ENCODE measurements around the gene GPRC5D. TPM values are rescaled to one million over a fixed set of nuclear protein-coding genes. Genes with fewer than 3 reads are reported as not detected.

Gene GPRC5D
- total RNA-seq, 1 donor from 2014 or later = not detected

- Mint-ChIP-seq H3K4me3 (no peak overlapping the region), H3K36me3 (peaks cover 57% of the 10 kb centered on the region), H3K4me1 (peaks cover 2% of the 10 kb centered on the region), H3K9me3 (peaks cover 18% of the 10 kb centered on the region), H3K27ac (no peak overlapping the region), H3K27me3 (ENCODE audit: low read depth) (no peaks in the 10 kb centered on the region)
- DNase-seq (ENCODE audit: low spot score in 2 of 2, unreplicated experiment in 2 of 2) = no peak
- no peak for TF ChIP-seq CTCF (IDR thresholded peaks at IDR 0.05; ENCODE audit: unreplicated experiment)
Measured at GRCh38 chr12:12974211-12974610, 22.2 kb upstream of the GPRC5D start.

- no peak for DNase-seq (ENCODE audit: low spot score in 2 of 2, unreplicated experiment in 2 of 2)
- peaks cover 18% of the 10 kb centered on the region for H3K9me3 Mint-ChIP-seq
- no peak overlapping the region for H3K4me3 Mint-ChIP-seq
- peaks cover 60% of the 10 kb centered on the region for H3K36me3 Mint-ChIP-seq
- H3K4me1 Mint-ChIP-seq = peaks cover 2% of the 10 kb centered on the region
- no peak overlapping the region for H3K27ac Mint-ChIP-seq
- no peak for TF ChIP-seq CTCF (IDR thresholded peaks at IDR 0.05; ENCODE audit: unreplicated experiment)
- no peaks in the 10 kb centered on the region for H3K27me3 Mint-ChIP-seq (ENCODE audit: low read depth)
Measured at GRCh38 chr12:12973019-12973418, 21.0 kb upstream of the GPRC5D start.

GRCh38 chr12:12965836-12966235 is 13.9 kb upstream of the GPRC5D start:
- H3K27ac Mint-ChIP-seq = no peak overlapping the region
- H3K9me3 Mint-ChIP-seq = peaks cover 5% of the 10 kb centered on the region
- H3K4me3 Mint-ChIP-seq = no peak overlapping the region
- H3K36me3 Mint-ChIP-seq = peaks cover 16% of the 10 kb centered on the region
- no peak for TF ChIP-seq CTCF (IDR thresholded peaks at IDR 0.05; ENCODE audit: unreplicated experiment)
- no peak for DNase-seq (ENCODE audit: low spot score in 2 of 2, unreplicated experiment in 2 of 2)
- no peaks in the 10 kb centered on the region for H3K4me1 Mint-ChIP-seq
- no peaks in the 10 kb centered on the region for H3K27me3 Mint-ChIP-seq (ENCODE audit: low read depth)

GRCh38 chr12:12964255-12964654 is 12.3 kb upstream of the GPRC5D start:
- no peak for DNase-seq (ENCODE audit: low spot score in 2 of 2, unreplicated experiment in 2 of 2)
- Mint-ChIP-seq H3K27ac (no peak overlapping the region), H3K27me3 (ENCODE audit: low read depth) (no peaks in the 10 kb centered on the region), H3K4me3 (no peak overlapping the region), H3K9me3 (peaks cover 5% of the 10 kb centered on the region), H3K4me1 (no peaks in the 10 kb centered on the region), H3K36me3 (peaks cover 10% of the 10 kb centered on the region)
- TF ChIP-seq CTCF (IDR thresholded peaks at IDR 0.05; ENCODE audit: unreplicated experiment) = no peak

- no peak for TF ChIP-seq CTCF (IDR thresholded peaks at IDR 0.05; ENCODE audit: unreplicated experiment)
- H3K9me3 Mint-ChIP-seq = peaks cover 5% of the 10 kb centered on the region
- no peaks in the 10 kb centered on the region for H3K36me3 Mint-ChIP-seq
- no peak for DNase-seq (ENCODE audit: low spot score in 2 of 2, unreplicated experiment in 2 of 2)
- no peak overlapping the region for H3K27ac Mint-ChIP-seq
- no peaks in the 10 kb centered on the region for H3K4me1 Mint-ChIP-seq
- no peaks in the 10 kb centered on the region for H3K27me3 Mint-ChIP-seq (ENCODE audit: low read depth)
- no peak overlapping the region for H3K4me3 Mint-ChIP-seq
Measured at GRCh38 chr12:12960639-12961209, 8.8 kb upstream of the GPRC5D start.

GRCh38 chr12:12958886-12959285 is 6.9 kb upstream of the GPRC5D start:
- no peak overlapping the region for H3K4me3 Mint-ChIP-seq
- peaks cover 2% of the 10 kb centered on the region for H3K4me1 Mint-ChIP-seq
- H3K9me3 Mint-ChIP-seq = no peaks in the 10 kb centered on the region
- no peak for DNase-seq (ENCODE audit: low spot score in 2 of 2, unreplicated experiment in 2 of 2)
- no peak overlapping the region for H3K27ac Mint-ChIP-seq
- H3K36me3 Mint-ChIP-seq = no peaks in the 10 kb centered on the region
- no peaks in the 10 kb centered on the region for H3K27me3 Mint-ChIP-seq (ENCODE audit: low read depth)
- no peak for TF ChIP-seq CTCF (IDR thresholded peaks at IDR 0.05; ENCODE audit: unreplicated experiment)

Data from mesothelial cell of epicardium (in vitro differentiated cells).